Retinal pigment epithelial cell (primary cell): ENCODE results near the gene HAPSTR1.

Experiments used
- DNase-seq: peaks from one replicate; pipeline ENCODE4 v3.0.0-alpha.2; 2010; ENCODE audit warnings: low read depth
- H3K4me3 ChIP-seq: 2 replicates; pipeline ENCODE4 v1.5.1; 2011; ENCODE audit warnings: mild to moderate bottlenecking, low read length, control low read depth, moderate library complexity
- TF ChIP-seq, protein P1 (sequence below): conservative IDR thresholded peaks from 2 replicates; pipeline ENCODE4 v1.5.1; 2011; ENCODE audit warnings: low read depth, low read length, control low read depth, inconsistent platforms

The HAPSTR1 gene

DNA sequence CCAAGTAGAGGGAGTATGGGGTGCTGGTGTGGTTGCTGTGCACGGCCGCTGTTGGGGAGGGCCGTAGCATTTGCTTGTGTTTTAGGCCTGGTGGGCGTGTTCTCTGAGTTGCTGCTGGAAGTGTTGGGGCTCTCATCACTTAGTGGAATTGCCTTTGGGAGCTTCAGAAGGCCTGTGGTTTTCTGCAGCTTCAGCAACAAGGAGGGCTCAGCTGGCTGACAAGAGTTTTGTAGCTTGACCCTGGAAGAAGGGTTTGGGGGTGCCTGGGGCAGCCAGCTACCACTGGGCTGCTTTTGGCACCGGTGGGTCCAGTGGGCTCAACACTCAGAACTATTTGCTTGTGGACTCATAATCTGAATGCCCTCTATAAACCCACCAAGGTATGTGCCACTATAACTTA is 30.9 kb downstream of the HAPSTR1 start:
- no peak for DNase-seq
- H3K4me3 ChIP-seq: no peak overlapping the region
- TF ChIP-seq, protein P1, sequence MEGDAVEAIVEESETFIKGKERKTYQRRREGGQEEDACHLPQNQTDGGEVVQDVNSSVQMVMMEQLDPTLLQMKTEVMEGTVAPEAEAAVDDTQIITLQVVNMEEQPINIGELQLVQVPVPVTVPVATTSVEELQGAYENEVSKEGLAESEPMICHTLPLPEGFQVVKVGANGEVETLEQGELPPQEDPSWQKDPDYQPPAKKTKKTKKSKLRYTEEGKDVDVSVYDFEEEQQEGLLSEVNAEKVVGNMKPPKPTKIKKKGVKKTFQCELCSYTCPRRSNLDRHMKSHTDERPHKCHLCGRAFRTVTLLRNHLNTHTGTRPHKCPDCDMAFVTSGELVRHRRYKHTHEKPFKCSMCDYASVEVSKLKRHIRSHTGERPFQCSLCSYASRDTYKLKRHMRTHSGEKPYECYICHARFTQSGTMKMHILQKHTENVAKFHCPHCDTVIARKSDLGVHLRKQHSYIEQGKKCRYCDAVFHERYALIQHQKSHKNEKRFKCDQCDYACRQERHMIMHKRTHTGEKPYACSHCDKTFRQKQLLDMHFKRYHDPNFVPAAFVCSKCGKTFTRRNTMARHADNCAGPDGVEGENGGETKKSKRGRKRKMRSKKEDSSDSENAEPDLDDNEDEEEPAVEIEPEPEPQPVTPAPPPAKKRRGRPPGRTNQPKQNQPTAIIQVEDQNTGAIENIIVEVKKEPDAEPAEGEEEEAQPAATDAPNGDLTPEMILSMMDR: no peak

DNA sequence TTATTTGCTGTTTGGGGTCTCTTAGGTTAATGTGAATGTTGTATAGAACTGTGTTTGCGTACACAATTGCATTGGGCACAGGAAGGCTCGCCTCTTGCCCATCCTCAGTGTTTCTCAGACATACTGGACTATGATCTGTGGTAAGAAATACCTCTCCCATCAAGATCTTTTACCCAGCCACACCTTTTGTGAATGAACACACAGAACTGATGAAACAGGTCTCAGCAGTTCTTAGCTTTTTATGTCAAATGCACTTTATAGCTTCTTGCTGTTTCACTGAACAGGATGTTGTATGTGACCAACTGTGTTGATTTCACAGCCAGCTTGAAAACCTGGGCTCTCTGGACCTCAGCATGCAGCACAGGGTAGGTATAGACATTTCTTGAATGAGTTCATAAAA is 31.5 kb downstream of the HAPSTR1 start:
- H3K4me3 ChIP-seq: no peak overlapping the region
- DNase-seq: no peak
- TF ChIP-seq, protein P1: no peak

DNA sequence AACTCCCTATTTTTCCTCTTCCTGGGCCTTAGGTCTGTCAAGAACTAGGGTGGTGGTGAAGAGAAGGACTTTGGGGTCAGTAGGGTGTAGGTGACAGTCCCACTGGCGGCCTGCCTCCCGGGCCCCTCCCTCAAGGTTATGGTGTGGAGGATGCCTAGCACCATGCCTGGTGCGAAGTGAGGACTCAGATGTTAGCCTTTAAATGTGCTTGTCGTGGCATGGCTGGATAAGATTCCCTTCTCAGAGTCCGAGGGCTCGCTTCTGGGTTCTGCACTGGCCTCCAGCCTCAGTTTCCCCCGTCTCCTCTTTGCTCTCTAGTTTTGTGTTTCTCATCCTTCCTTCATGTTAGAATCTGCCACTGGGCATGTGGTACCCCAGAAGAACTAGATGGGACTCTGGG is 32.0 kb downstream of the HAPSTR1 start:
- TF ChIP-seq, protein P1: no peak
- no peak overlapping the region for H3K4me3 ChIP-seq
- no peak for DNase-seq

DNA sequence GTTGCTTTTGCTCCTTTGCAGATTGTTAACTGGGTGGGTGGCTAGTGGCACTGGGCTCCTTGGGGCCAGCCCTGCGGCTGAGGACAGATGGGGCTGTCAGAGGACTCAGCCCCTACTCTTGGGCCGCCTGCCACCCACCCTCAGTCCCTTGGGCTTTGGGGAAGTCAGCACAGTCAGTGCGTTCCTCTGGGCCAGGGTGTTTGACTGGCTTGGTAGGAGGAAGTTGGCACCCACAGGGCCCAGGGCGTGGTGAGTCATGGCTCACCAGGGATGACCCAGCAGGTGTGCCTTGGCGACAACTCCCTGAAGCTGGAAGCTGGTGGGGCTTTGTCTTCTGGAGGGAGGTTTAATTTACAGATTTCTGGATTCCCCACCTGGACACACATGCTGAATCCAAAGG is 32.4 kb downstream of the HAPSTR1 start:
- DNase-seq: no peak
- TF ChIP-seq, protein P1: no peak
- no peak overlapping the region for H3K4me3 ChIP-seq

DNA sequence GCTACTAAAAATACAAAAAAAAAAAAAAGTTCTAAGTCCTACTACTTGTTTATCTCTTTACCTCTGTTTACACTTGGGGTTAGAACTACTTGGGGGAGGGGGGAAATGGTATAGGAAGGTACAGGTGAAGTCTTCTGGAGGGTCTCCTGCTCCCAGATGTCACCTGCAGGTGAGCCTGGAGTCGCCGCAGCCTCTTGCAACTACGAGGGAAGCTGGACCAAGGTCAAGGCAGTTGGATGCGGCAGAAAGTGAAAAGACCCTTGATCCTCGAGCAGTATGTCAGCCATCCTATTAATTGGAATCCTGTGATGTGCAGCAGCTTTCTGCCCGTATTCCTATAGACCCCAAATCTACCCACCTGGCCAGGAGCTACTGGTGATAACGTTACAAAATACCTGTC is 33.0 kb downstream of the HAPSTR1 start:
- H3K4me3 ChIP-seq: no peak overlapping the region
- no peak for DNase-seq
- TF ChIP-seq, protein P1: no peak

DNA sequence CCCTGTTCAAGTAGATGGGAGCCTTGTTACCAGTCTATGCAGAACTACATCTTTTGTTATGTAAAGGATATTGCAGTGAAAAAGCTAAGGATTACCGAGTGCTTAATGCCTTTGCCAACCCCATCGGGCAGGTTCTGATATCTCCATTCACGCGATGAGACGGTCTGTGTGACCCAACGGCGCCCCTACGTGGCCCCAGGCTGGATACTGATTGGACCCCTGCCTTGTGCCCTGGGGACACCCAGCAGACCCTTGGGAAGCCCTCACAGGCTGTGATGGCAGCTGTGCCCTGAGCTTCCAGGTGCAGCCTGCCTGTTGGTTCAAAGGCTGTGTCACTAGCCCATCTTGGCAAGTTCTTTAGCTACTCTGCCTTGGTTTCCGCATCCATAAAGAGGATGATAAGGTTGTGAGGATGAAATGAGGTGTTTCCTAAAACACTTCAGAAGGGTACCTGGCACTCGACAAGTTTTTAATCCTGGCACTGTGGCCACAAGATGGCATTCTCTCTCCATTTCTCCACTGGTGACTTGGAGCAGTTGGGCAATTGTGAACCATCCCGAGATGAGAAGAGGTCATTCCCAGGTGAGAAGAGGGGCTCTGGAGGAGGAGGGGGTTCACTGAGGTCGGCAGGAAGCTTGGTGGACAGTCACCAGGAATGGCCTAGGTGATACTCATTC is 33.6 kb downstream of the HAPSTR1 start:
- no peak overlapping the region for H3K4me3 ChIP-seq
- DNase-seq: no peak
- TF ChIP-seq, protein P1: peak; percentile 22
